HFF-Myc (cell line): ENCODE measurements around the gene SH3TC1.
A peak's percentile ranks its signal among the peaks of the same experiment; 100 is the strongest.

Experiments
- DNase-seq: peaks from one replicate; pipeline ENCODE4 v3.0.0-alpha.2; 2011; ENCODE audit warnings: low read depth; ENCODE audit errors: extremely low read depth
- H3K4me3 ChIP-seq: replicated peaks from 2 replicates; pipeline ENCODE4 v1.5.1; 2011; ENCODE audit warnings: low read depth, mild to moderate bottlenecking, control low read depth, low read length
- CTCF ChIP-seq: IDR thresholded peaks from 2 replicates; pipeline ENCODE4 v1.5.1; 2012; ENCODE audit warnings: mild to moderate bottlenecking, low read depth, low read length, control low read depth; ENCODE audit errors: missing control alignments

The SH3TC1 gene

GRCh38 chr4:8195841-8196458 lies 3.1 kb upstream of the SH3TC1 start:
- TF ChIP-seq CTCF, result no peak
- H3K4me3 ChIP-seq, result no peak overlapping the region
- DNase-seq, result no peak

GRCh38 chr4:8197521-8197920 lies 1.6 kb upstream of the SH3TC1 start:
- H3K4me3 ChIP-seq, result no peak overlapping the region
- no peak for DNase-seq
- no peak for TF ChIP-seq CTCF

GRCh38 chr4:8198206-8198905 lies 734 bp upstream of the SH3TC1 start:
- no peak overlapping the region for H3K4me3 ChIP-seq
- no peak for DNase-seq
- no peak for TF ChIP-seq CTCF

- peak overlapping the region; percentile 41 for H3K4me3 ChIP-seq
- no peak for DNase-seq
- TF ChIP-seq CTCF, result no peak
Measured at GRCh38 chr4:8199594-8200301, 658 bp downstream of the SH3TC1 start.

- no peak for DNase-seq
- no peak overlapping the region for H3K4me3 ChIP-seq
- no peak for TF ChIP-seq CTCF
Measured at GRCh38 chr4:8200302-8200975, 1.3 kb downstream of the SH3TC1 start.

GRCh38 chr4:8201321-8201781 lies 2.3 kb downstream of the SH3TC1 start:
- no peak overlapping the region for H3K4me3 ChIP-seq
- no peak for TF ChIP-seq CTCF
- DNase-seq, result no peak
